Activated CD4-positive, alpha-beta T cell treated with anti-CD3 and anti-CD28 coated beads for 36 hours (primary cell): ENCODE measurements around the gene MGLL. TPM values are rescaled to one million over a fixed set of nuclear protein-coding genes. Genes with fewer than 3 reads are reported as not detected.

ENCODE experiments used
- ATAC-seq: fragments of 200-7000 bp; cut with Tn5 transposase; one replicate; pipeline ENCODE4 v1.10.0; 2021; ENCODE audit warnings: mild to moderate bottlenecking, moderate library complexity
- CTCF ChIA-PET: fragments of 350-600 bp; sonication (Branson Sonifier 250); formaldehyde crosslinking; loops from one replicate; lab custom pipeline; 2021; ENCODE audit warnings: antibody characterized with exemption; lab: Charles Lee
- POLR2A ChIA-PET: fragments of 350-600 bp; sonication (Branson Sonifier 250); formaldehyde crosslinking; loops from one replicate; lab custom pipeline; 2021; ENCODE audit warnings: antibody characterized with exemption, inconsistent platforms; lab: Charles Lee
- DNase-seq: peaks from one replicate; pipeline ENCODE4 v3.0.0-alpha.2; 2020
- H3K27ac Mint-ChIP-seq: one replicate; pipeline ENCODE4 v1.8.0; 2021; ENCODE audit warnings: mixed read lengths
- H3K27me3 Mint-ChIP-seq: one replicate; pipeline ENCODE4 v1.8.0; 2021; ENCODE audit warnings: mixed read lengths
- H3K36me3 Mint-ChIP-seq: one replicate; pipeline ENCODE4 v1.8.0; 2021; ENCODE audit warnings: low read depth, mixed read lengths
- H3K4me1 Mint-ChIP-seq: one replicate; pipeline ENCODE4 v1.8.0; 2021; ENCODE audit warnings: mixed read lengths
- H3K4me3 Mint-ChIP-seq: one replicate; pipeline ENCODE4 v1.8.0; 2021; ENCODE audit warnings: mild to moderate bottlenecking, moderate library complexity, mixed read lengths
- H3K9me3 Mint-ChIP-seq: one replicate; pipeline ENCODE4 v1.8.0; 2021; ENCODE audit warnings: low read depth, mixed read lengths
- intact Hi-C, 2 experiments: fragments of 100-400 bp; cut with DNase I in 1 of 2; cut with micrococcal nuclease in 1 of 2; formaldehyde crosslinking; loops; one replicate each; pipeline versions ENCODE4 v1.14.2 to v1.15.1; 2022 to 2024; cut with DNase I, micrococcal nuclease
- total RNA-seq, 2 experiments: library from RNA; stranded (reverse); gene quantifications; one replicate each; pipeline ENCODE4 v1.2.3, GENCODE V29; 2021

The MGLL gene
- total RNA-seq, 2 experiments from 2014 or later, result 0.49 to 0.50 TPM

GRCh38 chr3:127853681-127854080, 31.4 kb upstream of the MGLL start:
- Mint-ChIP-seq H3K4me3 (no peak overlapping the region), H3K4me1 (no peaks in the 10 kb centered on the region), H3K9me3 (no peaks in the 10 kb centered on the region), H3K27ac (no peak overlapping the region), H3K27me3 (no peaks in the 10 kb centered on the region), H3K36me3 (no peaks in the 10 kb centered on the region)
- ChIA-PET POLR2A (no interaction called here), CTCF (no interaction called here)
- intact Hi-C loops, result no loop called here
- no peak for ATAC-seq
- no peak for DNase-seq

DNA sequence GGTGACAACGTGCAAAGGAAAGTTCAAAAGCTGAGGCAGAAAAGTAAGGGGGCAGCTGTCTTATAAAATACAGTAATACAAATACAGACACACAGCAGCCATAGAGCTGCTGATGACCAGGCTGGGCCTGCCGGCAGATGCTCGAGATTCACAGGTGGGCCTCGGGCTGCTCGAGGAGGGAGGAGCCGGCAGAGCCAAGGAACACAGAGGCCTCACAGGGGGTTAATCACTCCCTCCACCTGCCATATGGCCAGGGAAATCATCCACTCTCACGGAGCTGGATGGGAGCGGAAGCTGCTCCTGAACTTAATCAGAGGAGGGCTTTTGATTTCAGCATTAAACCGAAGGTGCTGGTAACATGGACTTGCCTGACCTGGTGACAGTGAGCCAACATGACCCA, 29.6 kb upstream of the MGLL start:
- Mint-ChIP-seq H3K9me3 (no peaks in the 10 kb centered on the region), H3K27ac (no peak overlapping the region), H3K36me3 (no peaks in the 10 kb centered on the region), H3K4me1 (no peaks in the 10 kb centered on the region), H3K4me3 (no peak overlapping the region), H3K27me3 (no peaks in the 10 kb centered on the region)
- ATAC-seq (no peak), DNase-seq (no peak)
- intact Hi-C loops, result no loop called here
- ChIA-PET POLR2A (no interaction called here), CTCF (no interaction called here)

DNA sequence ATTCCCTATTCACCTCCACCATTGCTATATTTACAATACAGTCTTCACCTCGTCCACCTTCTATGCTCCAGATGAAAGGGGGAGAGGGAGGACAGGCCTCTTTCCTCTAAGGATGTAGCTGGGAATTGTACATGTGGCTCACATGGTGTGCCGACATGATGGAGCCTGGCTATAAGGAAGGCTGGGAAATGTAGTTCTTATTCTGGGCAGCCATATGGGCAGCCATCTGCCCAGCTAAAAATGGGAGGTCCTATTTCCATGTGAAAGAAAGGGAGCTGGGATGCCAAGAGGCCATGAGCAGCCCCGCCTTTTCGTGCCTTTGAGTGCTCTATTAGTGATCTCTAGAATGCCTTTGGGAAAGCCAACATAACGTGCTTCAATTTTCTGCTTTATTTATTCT, 27.1 kb upstream of the MGLL start:
- ChIA-PET POLR2A (no interaction called here), CTCF (no interaction called here)
- DNase-seq (no peak), ATAC-seq (no peak)
- Mint-ChIP-seq H3K4me3 (no peak overlapping the region), H3K9me3 (no peaks in the 10 kb centered on the region), H3K27ac (no peak overlapping the region), H3K27me3 (peaks cover 2% of the 10 kb centered on the region), H3K36me3 (no peaks in the 10 kb centered on the region), H3K4me1 (no peaks in the 10 kb centered on the region)
- intact Hi-C loops, result no loop called here

GRCh38 chr3:127848131-127849129, 26.1 kb upstream of the MGLL start:
- no peak overlapping the region for H3K4me3 Mint-ChIP-seq
- H3K27me3 Mint-ChIP-seq, result peaks cover 2% of the 10 kb centered on the region
- intact Hi-C loops, result no loop called here
- H3K27ac Mint-ChIP-seq, result no peak overlapping the region
- ATAC-seq (no peak), DNase-seq (no peak)
- CTCF ChIA-PET, result no interaction called here
- no peaks in the 10 kb centered on the region for H3K9me3 Mint-ChIP-seq
- H3K36me3 Mint-ChIP-seq, result no peaks in the 10 kb centered on the region
- no peaks in the 10 kb centered on the region for H3K4me1 Mint-ChIP-seq
- POLR2A ChIA-PET, result no interaction called here

DNA sequence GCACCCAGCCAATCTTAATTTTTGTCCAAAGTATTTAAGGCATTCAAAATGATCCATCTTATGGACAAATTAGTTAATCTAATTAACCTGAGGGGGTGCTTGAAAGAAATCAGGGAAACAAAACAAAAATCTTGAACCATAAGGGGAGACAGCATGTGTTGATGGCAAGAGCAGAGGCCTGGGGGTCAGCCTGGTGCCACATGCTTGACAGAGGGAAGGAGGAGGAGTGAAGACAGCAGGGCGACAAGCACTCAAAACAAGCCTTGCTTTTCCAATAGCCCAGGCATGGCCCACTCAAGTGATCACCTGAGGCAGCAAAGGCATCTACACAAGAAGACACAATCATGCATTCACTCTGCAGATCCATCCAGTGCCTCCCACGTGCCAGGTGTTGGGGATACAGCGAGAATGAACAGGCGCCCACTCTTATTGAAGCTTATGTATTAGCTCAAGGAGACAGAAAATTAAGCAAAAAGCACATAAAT, 25.0 kb upstream of the MGLL start:
- peaks cover 2% of the 10 kb centered on the region for H3K27me3 Mint-ChIP-seq
- no peaks in the 10 kb centered on the region for H3K36me3 Mint-ChIP-seq
- intact Hi-C loops, result no loop called here

GRCh38 chr3:127846576-127846975, 24.3 kb upstream of the MGLL start:
- Mint-ChIP-seq H3K4me3 (no peak overlapping the region), H3K36me3 (no peaks in the 10 kb centered on the region), H3K27me3 (peaks cover 2% of the 10 kb centered on the region), H3K4me1 (no peaks in the 10 kb centered on the region), H3K9me3 (no peaks in the 10 kb centered on the region), H3K27ac (no peak overlapping the region)
- ATAC-seq, result no peak
- CTCF ChIA-PET, result no interaction called here
- intact Hi-C loops, result no loop called here
- POLR2A ChIA-PET, result no interaction called here
- no peak for DNase-seq

More for the DNA sequence above, 25.0 kb upstream of the MGLL start:
- CTCF ChIA-PET, result interaction anchor here (0.7 kb wide), 1 partner anchor 136 kb away, joined by 3 read pairs; no protein-coding TSS in a partner anchor
- no peak for DNase-seq
- H3K27ac Mint-ChIP-seq, result no peak overlapping the region
- H3K4me3 Mint-ChIP-seq, result no peak overlapping the region
- no peaks in the 10 kb centered on the region for H3K9me3 Mint-ChIP-seq
- H3K4me1 Mint-ChIP-seq, result no peaks in the 10 kb centered on the region
- no peak for ATAC-seq
- POLR2A ChIA-PET, result no interaction called here

DNA sequence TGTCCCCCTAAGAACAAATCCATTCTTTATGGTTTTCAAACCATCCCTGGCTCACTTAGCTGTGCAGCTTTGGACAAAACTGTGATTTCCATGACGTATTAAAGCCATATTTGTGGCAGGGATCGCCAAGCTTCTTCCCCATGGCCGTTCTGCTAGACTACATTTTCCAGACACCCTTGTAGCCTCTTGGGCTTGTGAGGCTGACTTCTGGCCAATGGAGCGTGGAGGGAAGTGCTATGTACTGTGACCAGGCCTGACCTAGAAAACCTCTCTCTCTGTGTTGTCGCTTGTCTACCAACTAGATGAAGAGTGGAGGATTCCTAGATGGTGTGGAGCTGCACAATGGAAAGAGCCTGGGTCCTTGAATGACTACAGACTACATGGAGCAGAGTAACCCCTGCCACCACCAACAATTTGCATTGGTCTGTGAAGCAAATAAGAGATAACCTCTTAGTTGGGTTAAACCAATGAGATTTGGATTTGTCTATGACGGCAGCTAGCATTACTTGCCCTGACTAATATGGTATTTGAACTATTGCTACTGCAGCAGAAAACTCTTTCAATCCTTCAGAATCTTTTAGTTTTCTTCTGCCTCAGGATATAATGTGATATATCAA, 22.1 kb upstream of the MGLL start:
- POLR2A ChIA-PET, result no interaction called here
- Mint-ChIP-seq H3K9me3 (no peaks in the 10 kb centered on the region), H3K4me3 (no peak overlapping the region), H3K4me1 (no peaks in the 10 kb centered on the region), H3K36me3 (no peaks in the 10 kb centered on the region), H3K27me3 (peaks cover 2% of the 10 kb centered on the region), H3K27ac (no peak overlapping the region)
- intact Hi-C loops, result no loop called here
- DNase-seq (no peak), ATAC-seq (no peak)
- CTCF ChIA-PET, result no interaction called here

GRCh38 chr3:127840671-127841070, 18.4 kb upstream of the MGLL start:
- CTCF ChIA-PET, result interaction anchor here (0.7 kb wide), 1 partner anchor 10 kb away, joined by 3 read pairs; no protein-coding TSS in a partner anchor
- H3K9me3 Mint-ChIP-seq, result peaks cover 2% of the 10 kb centered on the region
- DNase-seq, result no peak
- H3K4me1 Mint-ChIP-seq, result no peaks in the 10 kb centered on the region
- H3K4me3 Mint-ChIP-seq, result no peak overlapping the region
- no peak for ATAC-seq
- intact Hi-C loops, result no loop called here
- no peaks in the 10 kb centered on the region for H3K36me3 Mint-ChIP-seq
- POLR2A ChIA-PET, result no interaction called here
- peaks cover 8% of the 10 kb centered on the region for H3K27me3 Mint-ChIP-seq
- no peak overlapping the region for H3K27ac Mint-ChIP-seq

GRCh38 chr3:127839099-127839498, 16.8 kb upstream of the MGLL start:
- DNase-seq (no peak), ATAC-seq (no peak)
- no peaks in the 10 kb centered on the region for H3K4me1 Mint-ChIP-seq
- POLR2A ChIA-PET, result no interaction called here
- intact Hi-C loops, result loop anchor here in 1 of 2 experiments (10.0 kb wide), 1 partner anchor 184 kb away; no protein-coding TSS in a partner anchor
- no peak overlapping the region for H3K4me3 Mint-ChIP-seq
- peaks cover 2% of the 10 kb centered on the region for H3K9me3 Mint-ChIP-seq
- no peaks in the 10 kb centered on the region for H3K36me3 Mint-ChIP-seq
- H3K27ac Mint-ChIP-seq, result no peak overlapping the region
- CTCF ChIA-PET, result interaction anchor here (0.6 kb wide), 1 partner anchor 221 kb away, joined by 5 read pairs; no protein-coding TSS in a partner anchor
- H3K27me3 Mint-ChIP-seq, result peaks cover 6% of the 10 kb centered on the region

- Mint-ChIP-seq H3K4me3 (no peak overlapping the region), H3K27ac (no peak overlapping the region), H3K27me3 (peaks cover 12% of the 10 kb centered on the region), H3K9me3 (peaks cover 2% of the 10 kb centered on the region), H3K36me3 (no peaks in the 10 kb centered on the region), H3K4me1 (no peaks in the 10 kb centered on the region)
- intact Hi-C loops, result loop anchor here in 1 of 2 experiments (10.0 kb wide), 1 partner anchor 181 kb away; no protein-coding TSS in a partner anchor
- CTCF ChIA-PET, result no interaction called here
- no peak for ATAC-seq
- no peak for DNase-seq
- POLR2A ChIA-PET, result no interaction called here
These were observed 13.9 kb upstream of the MGLL start for GRCh38 chr3:127835993-127836882.

- peaks cover 12% of the 10 kb centered on the region for H3K27me3 Mint-ChIP-seq
- H3K27ac Mint-ChIP-seq, result no peak overlapping the region
- H3K4me1 Mint-ChIP-seq, result no peaks in the 10 kb centered on the region
- intact Hi-C loops, result loop anchor here (5.0 to 10.0 kb wide), 3 partner anchors 137 to 257 kb away; no protein-coding TSS in a partner anchor
- POLR2A ChIA-PET, result interaction anchor here (0.9 kb wide), 1 partner anchor 290 kb away, joined by 3 read pairs; no protein-coding TSS in a partner anchor
- H3K9me3 Mint-ChIP-seq, result peaks cover 10% of the 10 kb centered on the region
- H3K4me3 Mint-ChIP-seq, result no peak overlapping the region
- ATAC-seq (no peak), DNase-seq (no peak)
- H3K36me3 Mint-ChIP-seq, result no peaks in the 10 kb centered on the region
- CTCF ChIA-PET, result interaction anchor here (1.6 kb wide), 1 partner anchor 9 kb away, joined by 7 read pairs; no protein-coding TSS in a partner anchor
These were observed 12.5 kb upstream of the MGLL start for GRCh38 chr3:127834771-127835170.
